HG03095 (cell line): ENCODE results near the gene CDCA5.

Source experiments
- ATAC-seq: cut with Tn5 transposase; IDR thresholded peaks from one replicate; pipeline ENCODE4 v1.9.1; 2021; ENCODE audit warnings: moderate library complexity; ENCODE audit not compliant: unreplicated experiment

CDCA5 gene

DNA sequence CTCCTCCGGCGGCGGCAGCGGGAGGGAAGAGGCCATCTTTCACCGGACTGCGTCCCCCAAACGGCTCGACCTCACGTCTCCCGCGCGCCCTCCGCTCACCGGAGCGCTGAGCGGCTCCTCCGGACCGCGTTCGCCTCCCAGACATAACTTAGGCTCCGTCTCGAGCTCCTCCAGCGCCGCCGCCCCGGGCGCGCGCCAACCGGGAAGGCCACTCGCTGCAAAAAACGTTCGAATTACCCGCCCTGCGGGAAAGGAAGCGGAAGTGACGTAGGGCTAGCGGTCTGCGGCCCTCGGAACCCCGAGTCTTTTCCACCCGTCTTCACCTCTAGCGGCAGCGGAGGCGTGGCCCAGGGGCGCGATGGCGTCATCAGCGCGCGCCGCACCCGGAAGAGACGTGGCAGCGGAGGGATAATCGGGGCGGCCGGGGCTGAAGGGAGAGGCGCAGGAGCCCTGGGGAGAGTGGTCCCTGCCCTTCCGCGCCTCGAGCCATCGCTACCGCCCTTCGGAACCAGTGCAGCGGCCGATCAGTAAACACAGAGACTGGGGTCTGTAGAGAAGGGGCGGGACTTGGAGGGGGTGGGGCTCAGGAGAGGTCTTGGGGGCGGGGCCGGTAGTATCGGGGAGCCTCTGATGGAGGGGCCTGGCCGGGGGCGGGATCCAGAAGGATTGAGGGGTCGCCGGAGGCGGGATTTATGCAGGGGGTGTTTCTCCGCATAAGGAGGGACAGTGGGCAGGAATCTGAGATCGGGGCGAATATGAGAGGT is at the start of gene CDCA5, which contains the start of gene ZFPL1:
TSS of gene CDCA5 (minus strand) at position 207 of the 764 bp plus-strand sequence. CDS start at position 145, 62 bp downstream.
TSS of gene ZFPL1 (plus strand) at position 389 of the 764 bp plus-strand sequence. CDS start 477 bp downstream, outside the sequence.
- ATAC-seq = no peak

GRCh38 chr11:65132988-65133700 is 49.3 kb upstream of the CDCA5 start:
- no peak for ATAC-seq

GRCh38 chr11:65132238-65132987 is 48.6 kb upstream of the CDCA5 start:
- peak; percentile 40 for ATAC-seq

DNA sequence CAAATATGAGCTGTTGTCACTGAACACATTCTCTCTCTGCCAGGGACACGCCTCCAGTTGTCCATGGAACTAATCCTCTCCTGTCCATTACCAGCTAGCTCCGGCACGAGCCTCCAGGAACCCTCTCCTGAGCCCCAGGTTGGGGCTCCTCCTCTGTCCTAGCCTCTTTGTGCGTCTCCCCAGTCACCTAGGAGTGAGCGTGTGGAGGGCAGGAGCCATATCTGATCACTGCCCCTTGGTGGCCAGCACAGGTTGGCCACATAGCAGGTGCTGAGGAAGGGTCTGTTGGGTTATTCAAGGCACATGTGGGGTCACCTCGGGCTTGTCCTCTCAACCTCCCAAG is 48.0 kb upstream of the CDCA5 start:
- no peak for ATAC-seq

GRCh38 chr11:65131417-65131776 is 47.6 kb upstream of the CDCA5 start:
- ATAC-seq = no peak

- no peak for ATAC-seq
Measured at GRCh38 chr11:65130631-65131416, 47.0 kb upstream of the CDCA5 start.

DNA sequence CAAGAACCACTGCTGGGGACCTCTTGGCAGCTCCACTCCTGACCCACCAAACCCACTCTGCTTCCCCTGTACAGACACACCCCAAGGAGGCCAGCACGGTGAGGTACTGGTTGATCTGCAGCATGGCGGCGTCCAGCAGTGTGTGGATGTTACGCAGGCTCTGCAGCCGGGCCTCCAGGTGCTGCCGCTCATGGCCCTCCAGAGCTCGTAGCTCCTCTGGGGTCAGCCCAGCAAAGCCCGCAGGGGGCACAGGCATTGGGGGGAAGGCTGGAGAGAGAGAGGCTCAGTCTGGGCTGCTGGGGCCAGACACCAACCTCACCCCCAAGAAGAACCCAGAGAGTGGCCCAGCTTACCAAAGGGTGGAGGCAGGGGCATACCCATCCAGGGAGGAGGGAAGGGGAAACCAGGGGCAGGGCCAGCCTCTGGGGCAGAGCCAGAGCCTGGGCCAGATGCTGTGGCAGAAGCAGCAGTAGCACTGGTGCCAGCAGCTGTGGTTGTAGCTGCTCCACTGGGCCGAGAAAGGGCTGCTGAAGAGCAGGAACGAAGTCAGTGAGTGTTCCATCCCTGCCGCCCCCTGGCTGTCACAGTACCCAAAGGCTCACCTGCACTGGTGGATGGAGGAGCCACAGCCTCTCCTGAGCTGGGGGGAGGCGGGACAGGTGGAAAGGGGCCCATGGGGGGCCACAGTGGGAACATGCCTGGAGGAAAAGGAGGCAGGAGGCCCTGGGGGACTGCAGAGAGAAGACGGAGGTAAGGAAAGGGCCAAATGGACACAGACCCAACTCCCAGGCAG is 46.0 kb upstream of the CDCA5 start:
- no peak for ATAC-seq

DNA sequence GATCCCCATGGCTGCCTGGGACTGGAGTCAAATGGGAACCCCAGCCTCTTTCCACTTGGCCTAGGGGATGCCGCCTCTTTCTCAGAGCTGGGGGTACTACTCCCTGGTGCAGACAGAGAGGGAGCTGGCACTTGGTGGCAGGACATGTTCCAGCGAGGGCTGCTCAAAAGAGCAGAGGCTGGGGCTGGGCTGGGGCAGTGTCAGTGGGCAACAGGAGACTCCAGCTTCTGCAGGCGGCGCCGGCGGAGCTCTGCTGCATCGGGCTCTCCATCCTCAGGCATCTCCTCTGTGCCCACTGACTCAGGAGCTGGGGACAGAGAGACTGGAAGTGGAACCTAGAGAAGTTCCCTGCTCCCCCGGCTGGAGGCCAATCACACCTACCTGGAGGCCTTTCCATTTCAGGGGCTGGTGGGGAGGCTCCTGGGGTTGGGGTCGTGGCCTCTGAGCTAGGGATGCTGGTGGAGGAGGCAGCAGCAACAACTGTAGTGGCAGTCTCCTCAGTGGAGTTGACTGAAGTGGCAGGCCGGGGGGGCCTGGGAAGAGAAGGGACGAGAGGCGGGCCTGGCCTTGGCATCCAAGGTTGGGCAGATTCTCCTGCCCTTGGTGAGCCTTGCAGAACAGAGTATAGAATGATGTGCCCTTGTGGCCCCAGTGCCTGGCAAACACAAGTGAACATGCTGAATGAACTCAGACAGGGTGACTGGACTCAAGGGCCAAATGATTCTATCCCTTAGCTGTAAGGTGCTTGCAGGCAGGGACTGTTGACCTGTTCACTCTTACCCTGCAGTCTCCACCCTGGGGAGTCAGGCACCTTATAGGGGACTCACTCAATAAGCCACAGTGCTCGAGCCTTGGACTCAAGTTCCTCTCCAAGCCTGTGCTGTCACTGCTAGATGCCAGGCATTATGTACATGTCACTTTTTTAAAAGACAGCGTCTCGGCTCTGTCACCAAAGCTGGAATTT is 44.6 kb upstream of the CDCA5 start:
- ATAC-seq = no peak

DNA sequence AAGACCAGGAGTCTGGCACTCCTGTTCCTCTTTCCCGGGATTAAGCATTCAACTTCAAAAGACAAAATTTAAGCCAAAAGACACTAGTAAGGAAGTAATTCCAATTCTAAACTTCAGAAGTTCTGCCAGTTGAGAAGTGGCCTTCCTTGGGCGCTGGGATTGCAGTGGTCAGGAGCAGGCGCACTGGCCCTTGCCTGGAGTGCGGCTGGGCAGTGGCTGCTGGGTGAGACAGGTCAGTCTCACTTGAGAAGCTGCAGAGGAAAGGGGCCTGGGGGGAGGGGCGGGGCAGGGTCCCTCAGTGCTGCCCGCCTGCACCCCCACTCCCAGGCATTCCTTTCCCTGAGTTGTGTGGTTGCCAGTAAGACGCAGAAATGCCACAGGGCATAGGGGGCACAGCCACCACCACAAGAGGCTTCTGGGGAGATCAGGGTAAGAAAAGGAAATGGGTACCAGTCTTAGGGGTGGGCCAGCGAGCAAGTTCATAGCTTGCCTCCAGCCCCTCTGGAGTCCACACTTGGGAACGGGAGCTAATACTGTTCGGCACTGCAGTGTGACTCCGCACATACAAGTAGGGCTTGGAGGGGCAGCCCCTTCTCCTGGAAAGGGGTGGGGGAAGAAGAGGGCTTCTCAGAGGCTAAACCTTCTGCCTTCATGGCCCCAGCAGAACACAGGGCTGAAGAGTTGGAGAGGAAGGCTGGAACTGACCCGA is 43.8 kb upstream of the CDCA5 start:
- ATAC-seq = no peak

GRCh38 chr11:65126624-65127274 is 42.9 kb upstream of the CDCA5 start:
- ATAC-seq = no peak

- no peak for ATAC-seq
Measured at GRCh38 chr11:65125197-65126056, 41.6 kb upstream of the CDCA5 start.

DNA sequence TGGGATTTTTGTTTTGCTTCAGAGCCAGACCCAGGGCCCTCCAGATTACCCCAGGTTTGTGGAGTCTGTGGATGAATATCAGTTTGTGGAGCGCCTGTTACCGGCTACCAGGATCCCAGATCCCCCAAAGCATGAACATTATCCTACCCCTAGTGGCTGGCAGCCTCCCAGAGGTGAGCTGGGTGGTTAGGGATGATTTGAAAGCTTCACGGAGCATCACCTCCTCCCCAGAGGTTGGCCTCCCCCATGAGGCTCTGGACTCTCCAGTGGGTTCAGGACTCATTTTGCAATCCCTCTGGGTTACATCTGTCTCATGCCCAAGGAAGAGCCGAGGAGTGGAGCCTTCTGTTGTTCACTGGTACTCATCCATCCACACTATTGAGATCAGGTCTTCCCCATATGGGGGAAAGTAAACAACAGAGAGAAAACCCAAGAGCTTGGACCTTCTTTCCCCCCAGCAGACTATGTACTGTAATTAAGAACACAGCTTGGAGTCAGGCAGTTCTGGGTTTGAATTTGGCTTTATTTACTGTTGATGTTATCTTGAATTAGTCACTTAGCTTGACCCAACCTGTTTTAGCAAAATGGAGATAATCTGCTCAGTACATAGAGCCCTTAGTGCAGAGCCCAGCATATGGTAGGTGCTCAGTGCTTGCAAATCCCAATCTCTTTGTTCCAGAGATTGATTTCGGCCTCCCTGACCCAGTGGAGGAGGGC is 40.8 kb upstream of the CDCA5 start:
- ATAC-seq = no peak

DNA sequence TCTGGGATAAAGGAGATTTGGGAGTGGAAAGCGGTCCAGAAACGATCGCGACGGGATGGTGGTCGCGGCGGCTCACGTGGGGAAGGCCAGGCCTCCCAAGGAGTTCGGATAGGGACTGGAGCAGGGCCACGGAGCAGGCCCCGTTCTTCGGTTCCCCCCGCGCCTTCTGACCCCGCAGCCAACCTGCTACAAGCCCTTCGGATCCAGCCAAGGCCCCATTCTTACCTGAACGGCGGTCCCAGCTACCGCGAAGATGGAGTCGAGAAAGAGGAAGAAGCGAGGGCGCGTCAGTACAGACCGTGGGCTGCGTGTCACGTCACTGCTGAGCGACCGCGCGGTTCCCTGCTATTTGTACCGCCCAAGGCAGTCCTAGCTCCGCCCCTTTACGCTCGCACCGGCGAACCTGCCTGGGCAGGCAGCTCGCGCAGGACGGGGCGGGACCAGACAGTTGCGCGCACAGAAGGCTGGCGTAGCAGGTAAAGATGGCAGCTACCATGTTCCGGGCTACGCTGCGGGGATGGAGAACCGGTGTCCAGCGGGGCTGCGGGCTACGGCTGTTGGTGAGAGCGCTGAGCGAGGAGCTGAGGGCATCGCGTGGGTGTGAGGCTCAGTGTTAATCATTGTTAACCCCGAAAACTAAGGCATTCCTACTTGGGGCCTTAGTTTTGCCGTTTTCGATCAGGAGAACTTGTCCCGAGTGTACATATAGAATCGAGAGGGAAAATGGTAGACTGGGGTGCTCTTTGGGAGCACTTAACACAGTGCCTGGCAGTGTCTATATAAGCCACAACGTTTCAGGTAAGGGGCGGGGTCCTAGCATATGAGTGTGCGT is 38.2 kb upstream of the CDCA5 start, which contains the start of the genes FAU and MRPL49:
TSS of gene FAU (minus strand) at position 270 of the 832 bp plus-strand sequence. CDS start 321 bp downstream, outside the sequence.
TSS of gene MRPL49 (plus strand) at position 457 of the 832 bp plus-strand sequence. CDS start at position 483, 26 bp downstream.
- peak; percentile 67 for ATAC-seq

DNA sequence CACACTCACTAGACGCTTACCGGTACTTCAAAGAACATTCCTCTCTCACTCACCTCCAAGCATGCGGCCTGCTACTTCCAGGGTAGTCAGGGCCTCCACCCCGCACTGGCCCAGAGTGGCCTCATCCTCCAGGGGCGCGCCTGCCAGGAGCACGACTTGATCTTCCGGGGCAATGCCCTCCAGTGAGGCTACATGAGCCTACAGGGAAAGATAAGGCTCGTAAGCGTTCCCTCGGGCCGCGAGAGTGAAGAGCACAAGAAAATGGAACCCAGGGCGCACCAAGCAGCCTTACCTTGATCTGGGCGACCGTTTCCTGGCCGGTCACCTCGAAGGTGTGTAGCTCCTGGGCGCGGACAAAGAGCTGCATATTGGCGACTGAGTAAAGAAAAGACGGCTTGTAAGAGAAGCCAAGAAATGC is 37.6 kb upstream of the CDCA5 start:
- ATAC-seq = no peak

DNA sequence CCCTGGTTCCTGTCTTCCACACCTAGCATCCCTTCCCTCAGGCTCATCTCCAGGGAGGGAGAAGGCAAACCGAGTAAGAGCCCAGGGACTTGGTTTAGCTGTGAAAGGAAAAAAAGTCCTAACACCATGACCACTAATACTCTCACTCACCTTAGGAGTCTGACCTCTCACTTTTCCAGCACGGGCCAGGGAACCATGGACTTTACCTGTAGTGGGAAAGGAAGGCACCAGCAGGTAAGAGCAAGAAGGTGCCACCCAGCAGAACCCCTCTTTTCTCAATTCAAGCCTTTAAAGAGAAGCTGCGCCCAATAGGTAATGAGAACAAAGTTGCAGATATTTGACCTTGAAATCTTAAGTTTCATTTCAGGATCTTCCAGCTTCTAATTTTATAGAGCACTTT is 37.0 kb upstream of the CDCA5 start:
- no peak for ATAC-seq
